Right lobe of liver (tissue), 6 donors: ENCODE results near the gene C9orf152. TPM values are rescaled to one million over a fixed set of nuclear protein-coding genes. Genes with fewer than 3 reads are reported as not detected.

ENCODE experiments used
- ATAC-seq, 4 donors: fragments of 200-7000 bp; cut with Tn5 transposase; one replicate each; pipeline ENCODE4 v1.9.1; 2020; ENCODE audit warnings: mild to moderate bottlenecking in 4 of 4, moderate library complexity in 4 of 4
- DNase-seq, 3 donors: peaks; one replicate each; pipeline ENCODE4 v3.0.0-alpha.2; 2020
- H3K27ac ChIP-seq, 3 donors: fragments of 200-600 bp; one replicate each; pipeline ENCODE4 v1.8.0; 2022
- H3K27me3 ChIP-seq, 2 donors: fragments of 200-600 bp; one replicate each; pipeline ENCODE4 v1.8.0; 2022
- H3K36me3 ChIP-seq, 4 donors: fragments of 200-600 bp; sonication (generic) in 1 of 4; one replicate each; pipeline versions ENCODE4 v1.5.1 to v1.8.0; 2017 to 2022; ENCODE audit warnings: control low read depth in 1 of 4
- H3K4me1 ChIP-seq, 4 donors: fragments of 200-600 bp; sonication (generic) in 1 of 4; one replicate each; pipeline versions ENCODE4 v1.5.1 to v1.8.0; 2017 to 2022; ENCODE audit warnings: control low read depth in 1 of 4
- H3K4me3 ChIP-seq, 3 donors: fragments of 200-600 bp; one replicate each; pipeline ENCODE4 v1.8.0; 2022
- H3K9me3 ChIP-seq, 4 donors: fragments of 200-600 bp; sonication (generic) in 1 of 4; one replicate each; pipeline versions ENCODE4 v1.5.1 to v1.8.0; 2017 to 2022; ENCODE audit warnings: control low read depth in 1 of 4
- CTCF ChIP-seq, 4 donors: fragments of 200-600 bp in 3 of 4; fragments of 450-650 bp in 1 of 4; IDR thresholded peaks; one replicate each; pipeline versions ENCODE4 v1.5.1 to v1.8.0; 2016 to 2022; ENCODE audit warnings: antibody characterized with exemption in 4 of 4, mild to moderate bottlenecking in 2 of 4
- POLR2A ChIP-seq: fragments of 450-650 bp; IDR thresholded peaks from one replicate; pipeline ENCODE4 v1.6.1; 2017; ENCODE audit warnings: antibody characterized with exemption, mild to moderate bottlenecking
- WGBS: methylation state at CpG from one replicate; pipeline ENCODE4 v1.1.6; 2018; ENCODE audit warnings: low coverage, low lambda C conversion rate; ENCODE audit not compliant: insufficient coverage; ENCODE audit errors: missing lambda C conversion rate; 5-methylcytosine and 5-hydroxymethylcytosine counted together
- intact Hi-C, 2 donors: fragments of 100-400 bp; cut with DNase I; formaldehyde crosslinking; loops; one replicate each; pipeline versions ENCODE4 v1.11.2 to v1.14.1; 2022
- total RNA-seq, 6 experiments: library from RNA; depleted of rRNA in 2 of 6; stranded (reverse); fragments of >200 nt in 2 of 6; fragmentation: NEBNext Ultra II Directional in 3 of 6; extraction: Animal tissue kit (Norgen Biotek cat#: 25700) in 3 of 6; gene quantifications; one replicate each; pipeline versions ENCODE4 v1.1.0 to v1.2.4, GENCODE V29; 2016 to 2023
- donor health status: DM: no; HTN: yes; CAD: no.
- donor health status: DM: no; HTN: no; CAD: no.
- donor health status: DM: no; HTN: no; CAD: no.
- donor health status: DM: no; HTN: yes; CAD: no.
- donor health status: DM: no; HTN: yes; CAD: no.

Gene C9orf152
- total RNA-seq, 6 experiments from 2014 or later = 0.06 to 3.5 (median 0.74) TPM; not detected in 2

GRCh38 chr9:110152704-110153374 is 55.1 kb downstream of the C9orf152 start:
- H3K27me3 ChIP-seq = no peaks in the 10 kb centered on the region
- no peaks in the 10 kb centered on the region for H3K9me3 ChIP-seq
- WGBS = 15% methylated on average over 2 of the region's 3 CpGs
- H3K36me3 ChIP-seq = no peaks in the 10 kb centered on the region
- intact Hi-C loops = loop anchor here (10.0 kb wide), 1 partner anchor 248 kb away; no protein-coding TSS in a partner anchor
- ATAC-seq (peak; percentile 7 to 53 (median 44)), DNase-seq (no peak)
- no peak overlapping the region for H3K4me3 ChIP-seq
- H3K4me1 ChIP-seq = peaks cover 0 to 10% (median 4%) of the 10 kb centered on the region in 4 donors
- peak overlapping the region in 1 of 3 donors; percentile 7 for H3K27ac ChIP-seq
- TF ChIP-seq POLR2A (no peak), CTCF (IDR thresholded peaks at IDR 0.05) (peak; percentile 63 to 81 (median 69))

Other genes with a start within 250 kb of the C9orf152 start
- gene TXN, start 48.3 kb upstream of the C9orf152 start, total RNA-seq = 100 to 1,000 TPM; 125 to 287 (median 216) TPM
- not detected for gene TXNDC8, start 129.7 kb upstream of the C9orf152 start, total RNA-seq